GM20000 (cell line): ENCODE data around the gene TAS1R3.

ENCODE experiments used
- DNase-seq: peaks from one replicate; pipeline ENCODE4 v3.0.0; 2012; ENCODE audit warnings: low spot score
- TF ChIP-seq, protein P1 (sequence below): IDR thresholded peaks from 2 replicates; pipeline ENCODE4 v1.5.1; 2012; ENCODE audit warnings: mild to moderate bottlenecking, control low read depth; ENCODE audit errors: extremely low read depth, missing control alignments

TAS1R3 gene

DNA sequence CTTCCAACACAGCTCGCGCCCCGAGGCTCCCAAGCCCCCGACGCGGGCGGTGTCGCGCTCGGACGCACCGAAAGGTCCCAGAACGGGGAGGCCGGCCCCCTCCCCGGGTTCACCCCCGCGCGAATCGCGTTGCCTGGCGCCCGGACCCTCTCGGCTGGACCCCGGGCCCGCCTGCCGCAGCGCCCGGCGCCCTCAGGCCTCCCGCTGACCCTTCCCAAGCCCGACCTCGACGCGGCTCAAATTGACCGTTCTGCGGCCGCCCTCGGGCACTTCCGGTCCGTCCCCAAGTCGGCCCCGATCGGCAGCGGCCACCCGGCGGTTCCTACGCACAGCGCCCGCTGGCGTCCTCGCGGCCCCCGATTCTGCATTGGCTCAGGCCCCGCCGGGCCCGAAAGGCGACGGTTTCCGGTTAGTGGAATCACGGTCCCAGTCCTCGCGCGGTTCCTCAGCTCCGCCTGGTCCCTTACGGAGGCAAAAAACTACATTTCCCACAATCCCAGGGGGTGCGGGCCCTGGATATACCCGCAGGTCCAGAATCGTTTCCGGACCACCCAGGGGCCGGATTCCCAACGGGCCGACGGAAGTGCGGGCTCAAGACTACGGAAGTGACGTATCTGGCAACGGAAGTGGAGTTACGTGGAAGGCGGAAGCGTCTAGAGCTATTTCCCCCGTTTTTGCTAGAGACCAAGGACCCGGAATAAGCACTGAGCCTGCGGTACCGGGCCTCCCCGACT is 44.0 kb downstream of the TAS1R3 start, which contains the start of gene AURKAIP1:
Gene AURKAIP1, minus strand, starts transcription at position 279 of the 734 bp plus-strand sequence. CDS start 451 bp downstream, outside the sequence.
- TF ChIP-seq, protein P1, sequence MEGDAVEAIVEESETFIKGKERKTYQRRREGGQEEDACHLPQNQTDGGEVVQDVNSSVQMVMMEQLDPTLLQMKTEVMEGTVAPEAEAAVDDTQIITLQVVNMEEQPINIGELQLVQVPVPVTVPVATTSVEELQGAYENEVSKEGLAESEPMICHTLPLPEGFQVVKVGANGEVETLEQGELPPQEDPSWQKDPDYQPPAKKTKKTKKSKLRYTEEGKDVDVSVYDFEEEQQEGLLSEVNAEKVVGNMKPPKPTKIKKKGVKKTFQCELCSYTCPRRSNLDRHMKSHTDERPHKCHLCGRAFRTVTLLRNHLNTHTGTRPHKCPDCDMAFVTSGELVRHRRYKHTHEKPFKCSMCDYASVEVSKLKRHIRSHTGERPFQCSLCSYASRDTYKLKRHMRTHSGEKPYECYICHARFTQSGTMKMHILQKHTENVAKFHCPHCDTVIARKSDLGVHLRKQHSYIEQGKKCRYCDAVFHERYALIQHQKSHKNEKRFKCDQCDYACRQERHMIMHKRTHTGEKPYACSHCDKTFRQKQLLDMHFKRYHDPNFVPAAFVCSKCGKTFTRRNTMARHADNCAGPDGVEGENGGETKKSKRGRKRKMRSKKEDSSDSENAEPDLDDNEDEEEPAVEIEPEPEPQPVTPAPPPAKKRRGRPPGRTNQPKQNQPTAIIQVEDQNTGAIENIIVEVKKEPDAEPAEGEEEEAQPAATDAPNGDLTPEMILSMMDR: peak; percentile 52
- DNase-seq: peak; percentile 99

DNA sequence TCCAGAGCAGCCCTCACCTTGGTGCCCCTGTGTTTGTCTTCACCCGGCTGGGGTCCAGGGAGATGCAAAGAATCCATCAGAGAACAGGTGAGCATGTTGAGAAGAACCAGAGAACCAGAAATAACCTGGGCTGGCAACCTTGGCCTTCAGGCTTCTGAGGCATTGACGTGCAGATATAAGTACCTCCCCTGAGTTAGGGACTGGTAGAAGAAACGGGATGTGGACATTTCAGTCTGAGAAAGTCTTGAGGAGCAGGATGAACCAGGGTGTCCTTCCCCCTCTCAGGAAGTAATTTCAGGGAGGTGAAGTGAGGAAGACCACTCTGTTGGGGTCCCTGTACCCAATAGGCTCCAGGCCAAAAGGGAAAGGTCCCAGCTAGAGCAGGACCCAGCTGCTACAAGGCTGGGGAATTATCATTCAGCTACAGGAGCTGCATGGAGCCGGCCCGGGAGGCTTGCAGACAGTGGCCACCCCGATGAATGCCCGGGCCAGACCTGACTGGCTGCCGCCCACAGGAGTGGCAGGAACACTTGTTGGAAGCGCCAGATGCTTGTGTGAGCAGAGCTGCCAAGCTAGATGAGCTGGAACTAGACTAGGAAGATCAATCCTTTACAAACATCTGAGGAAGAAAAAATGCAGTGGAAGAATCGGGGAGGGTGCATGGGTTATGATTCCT is 45.6 kb downstream of the TAS1R3 start:
- TF ChIP-seq, protein P1: no peak
- DNase-seq: no peak

DNA sequence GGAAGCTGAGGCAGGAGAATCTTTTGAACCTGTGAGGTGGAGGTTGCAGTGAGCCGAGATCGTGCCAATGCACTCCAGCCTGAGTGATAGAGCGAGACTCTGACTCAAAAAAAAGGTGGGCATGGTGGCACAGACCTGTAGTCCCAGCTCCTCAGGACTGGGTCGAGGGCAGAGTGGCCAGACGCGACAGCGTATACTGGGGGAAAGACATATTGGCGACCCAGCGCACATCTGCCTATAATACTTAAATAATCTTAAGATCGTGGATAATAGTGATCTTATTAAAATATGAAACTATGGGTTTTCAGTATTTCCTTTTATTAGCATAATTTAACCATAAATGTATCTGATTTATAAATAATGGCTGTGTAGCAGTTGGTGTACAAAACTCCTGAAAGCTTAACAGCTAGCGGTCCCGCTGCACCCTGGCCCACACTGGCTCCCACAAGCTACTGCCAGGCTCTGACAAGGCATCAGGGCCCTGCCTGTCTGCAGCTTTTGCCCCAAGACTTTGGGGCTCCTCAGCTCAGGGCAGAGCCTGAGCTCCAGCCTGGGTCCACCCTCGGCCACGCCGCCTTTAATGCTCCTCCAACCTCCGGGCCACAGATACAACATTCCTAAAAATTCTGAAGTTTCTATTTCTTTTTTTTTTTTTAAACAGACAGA is 46.6 kb downstream of the TAS1R3 start:
- DNase-seq: no peak

DNA sequence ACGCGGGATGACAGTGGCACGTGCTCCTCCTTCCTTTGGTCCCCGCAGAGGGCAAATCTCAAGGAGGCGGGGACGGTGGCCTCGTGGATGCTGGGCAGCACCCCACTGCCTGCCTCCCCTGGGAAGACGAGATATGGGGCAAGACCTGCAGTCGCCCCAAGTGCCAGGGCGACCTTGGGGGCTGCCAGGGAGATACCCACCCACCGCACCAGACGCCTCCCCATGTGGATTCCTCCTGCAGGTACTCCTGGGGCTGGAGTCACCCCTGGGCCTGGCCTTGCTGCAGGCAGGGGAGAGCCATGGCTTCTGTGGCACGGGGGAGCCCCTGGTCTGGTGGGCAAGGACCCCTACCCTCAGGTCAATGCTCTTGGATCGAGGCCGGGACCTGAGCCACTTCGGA is 49.8 kb downstream of the TAS1R3 start:
- DNase-seq: no peak
- TF ChIP-seq, protein P1: no peak

More for the DNA sequence above, 46.6 kb downstream of the TAS1R3 start:
- TF ChIP-seq, protein P1: no peak

DNA sequence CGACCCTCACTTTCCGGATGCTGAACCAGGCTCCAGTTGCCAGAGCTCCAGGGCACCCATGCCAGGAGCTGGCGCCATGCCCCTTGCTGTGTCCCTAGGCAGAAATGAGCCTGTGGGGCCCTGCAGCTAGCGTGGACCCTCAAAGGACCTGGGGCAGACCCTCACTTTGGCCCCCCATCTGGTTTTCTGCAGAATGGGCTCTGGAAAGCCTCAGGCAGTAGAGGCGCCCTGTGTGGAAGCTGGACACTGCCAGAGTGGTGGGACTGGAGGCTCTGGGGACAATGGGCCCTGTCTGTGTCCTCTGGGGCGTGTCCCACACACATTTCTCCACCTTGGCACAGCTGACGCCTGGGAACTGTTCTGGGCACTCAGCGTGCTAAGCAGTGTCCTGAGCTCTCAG is 50.2 kb downstream of the TAS1R3 start:
- no peak for DNase-seq
- TF ChIP-seq, protein P1: no peak
